Osteoblast (primary cell): Measurements from ENCODE around the gene SMARCA4. TPM values are rescaled to one million over a fixed set of nuclear protein-coding genes. Genes with fewer than 3 reads are reported as not detected.

Source experiments
- DNase-seq: peaks from one replicate; pipeline ENCODE4 v3.0.0; 2011; ENCODE audit warnings: low spot score, mixed read lengths; ENCODE audit not compliant: insufficient read length; ENCODE audit errors: missing footprints
- H2AFZ ChIP-seq: 2 replicates; pipeline ENCODE4 v1.6.0; 2011; ENCODE audit warnings: mild to moderate bottlenecking, low read length
- H3K27ac ChIP-seq: 2 replicates; pipeline ENCODE4 v1.5.1; 2011; ENCODE audit warnings: mild to moderate bottlenecking, low read depth, low read length, moderate library complexity
- H3K27me3 ChIP-seq: 2 replicates; pipeline ENCODE4 v1.6.0; 2012; ENCODE audit warnings: mild to moderate bottlenecking, control low read depth, inconsistent platforms, low read length, moderate library complexity; ENCODE audit not compliant: insufficient read depth
- H3K36me3 ChIP-seq: 2 replicates; pipeline ENCODE4 v1.5.1; 2011; ENCODE audit warnings: mild to moderate bottlenecking, low read length, control low read depth, moderate library complexity; ENCODE audit not compliant: insufficient read depth
- H3K4me1 ChIP-seq: 2 replicates; pipeline ENCODE4 v1.5.1; 2011; ENCODE audit warnings: mild to moderate bottlenecking, low read length, control low read depth, moderate library complexity; ENCODE audit not compliant: insufficient read depth
- H3K4me2 ChIP-seq: 2 replicates; pipeline ENCODE4 v1.6.0; 2011; ENCODE audit warnings: mild to moderate bottlenecking, low read length; ENCODE audit not compliant: insufficient read depth
- H3K4me3 ChIP-seq: fragments of 200-600 bp; sonication (generic); 3 replicates; pipeline ENCODE4 v1.5.1; 2012; ENCODE audit warnings: mild to moderate bottlenecking, low read length, inconsistent platforms; ENCODE audit not compliant: insufficient read depth
- H3K79me2 ChIP-seq: 2 replicates; pipeline ENCODE4 v1.6.0; 2012; ENCODE audit warnings: mild to moderate bottlenecking, low read length, control low read depth, inconsistent platforms; ENCODE audit not compliant: insufficient read depth
- H3K9me3 ChIP-seq: 2 replicates; pipeline ENCODE4 v1.5.1; 2011; ENCODE audit warnings: low read depth, low read length, control low read depth
- H4K20me1 ChIP-seq: 2 replicates; pipeline ENCODE4 v1.6.0; 2012; ENCODE audit warnings: mild to moderate bottlenecking, low read length, control low read depth; ENCODE audit not compliant: insufficient read depth
- CTCF ChIP-seq: IDR thresholded peaks from 2 replicates; pipeline ENCODE4 v1.5.1; 2011; ENCODE audit warnings: mild to moderate bottlenecking, low read depth, low read length, moderate library complexity; ENCODE audit errors: extremely low read depth
- total RNA-seq: library from RNA; depleted of rRNA; stranded (reverse); fragments of >200 nt; gene quantifications from 2 replicates; pipeline ENCODE4 v1.2.3, GENCODE V29; 2012

Gene SMARCA4
- total RNA-seq, 1 donor: 52.8 TPM

GRCh38 chr19:11025006-11025405 is 64.2 kb downstream of the SMARCA4 start:
- DNase-seq: peak; percentile 34
- H3K27ac ChIP-seq: no peak overlapping the region
- peaks cover 18% of the 10 kb centered on the region for H3K4me1 ChIP-seq
- no peak overlapping the region for H3K4me3 ChIP-seq
- no peak overlapping the region for H2AFZ ChIP-seq
- no peak overlapping the region for H3K4me2 ChIP-seq
- TF ChIP-seq CTCF: no peak
- H4K20me1 ChIP-seq: peaks cover 7% of the 10 kb centered on the region
- H3K27me3 ChIP-seq: no peaks in the 10 kb centered on the region
- H3K79me2 ChIP-seq: peaks cover 2% of the 10 kb centered on the region
- no peaks in the 10 kb centered on the region for H3K9me3 ChIP-seq
- H3K36me3 ChIP-seq: peaks cover 86% of the 10 kb centered on the region

- Histone ChIP-seq H3K4me1 (peaks cover 14% of the 10 kb centered on the region), H3K9me3 (no peaks in the 10 kb centered on the region), H3K4me3 (no peak overlapping the region), H3K27ac (no peak overlapping the region), H3K27me3 (no peaks in the 10 kb centered on the region), H3K36me3 (peaks cover 82% of the 10 kb centered on the region), H2AFZ (no peak overlapping the region), H4K20me1 (peaks cover 11% of the 10 kb centered on the region), H3K79me2 (peaks cover 2% of the 10 kb centered on the region), H3K4me2 (no peak overlapping the region)
- DNase-seq: peak; percentile 50
- TF ChIP-seq CTCF: no peak
Measured at GRCh38 chr19:11025445-11025844, 64.6 kb downstream of the SMARCA4 start.

- Histone ChIP-seq H3K9me3 (no peaks in the 10 kb centered on the region), H4K20me1 (peaks cover 13% of the 10 kb centered on the region), H3K79me2 (peaks cover 2% of the 10 kb centered on the region), H3K4me3 (no peak overlapping the region), H3K27ac (no peak overlapping the region), H3K4me2 (no peak overlapping the region), H3K4me1 (peaks cover 9% of the 10 kb centered on the region), H2AFZ (no peak overlapping the region), H3K36me3 (peaks cover 80% of the 10 kb centered on the region), H3K27me3 (no peaks in the 10 kb centered on the region)
- no peak for TF ChIP-seq CTCF
- peak; percentile 53 for DNase-seq
Measured at GRCh38 chr19:11025997-11026396, 65.2 kb downstream of the SMARCA4 start.

- Histone ChIP-seq H3K9me3 (no peaks in the 10 kb centered on the region), H2AFZ (no peak overlapping the region), H3K27ac (no peak overlapping the region), H4K20me1 (peaks cover 13% of the 10 kb centered on the region), H3K4me2 (no peak overlapping the region), H3K4me3 (no peak overlapping the region), H3K4me1 (peaks cover 6% of the 10 kb centered on the region), H3K79me2 (peaks cover 2% of the 10 kb centered on the region), H3K36me3 (peaks cover 77% of the 10 kb centered on the region), H3K27me3 (no peaks in the 10 kb centered on the region)
- peak; percentile 31 for DNase-seq
- no peak for TF ChIP-seq CTCF
Measured at GRCh38 chr19:11027381-11027780, 66.6 kb downstream of the SMARCA4 start.
